Measurements from ENCODE around the gene DDX31.

DDX31 gene

GRCh38 chr9:132632413-132633129 is 37.2 kb downstream of the DDX31 start:
- FAIRE-seq, result no peak

DNA sequence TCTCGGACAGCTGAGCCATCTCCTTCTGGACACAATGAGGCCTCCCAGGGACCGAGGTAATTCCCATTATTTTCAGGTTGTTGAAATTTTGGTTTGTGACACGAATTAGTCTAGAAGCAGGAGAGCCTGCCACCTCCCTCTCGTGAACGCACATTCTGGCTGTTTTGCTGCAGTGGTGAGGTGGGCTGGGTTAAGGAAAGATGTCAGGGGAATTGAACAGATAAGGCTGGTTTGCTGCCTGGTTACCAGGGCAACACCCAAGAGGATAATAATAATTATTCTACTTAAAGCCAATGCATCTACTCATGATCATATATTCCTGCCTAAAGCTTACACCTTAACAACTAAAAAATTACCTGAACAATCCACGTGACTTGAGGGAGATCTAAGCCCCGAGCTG is 38.1 kb downstream of the DDX31 start:
- FAIRE-seq, result no peak

GRCh38 chr9:132631280-132631679 is 38.5 kb downstream of the DDX31 start:
- no peak for FAIRE-seq

DNA sequence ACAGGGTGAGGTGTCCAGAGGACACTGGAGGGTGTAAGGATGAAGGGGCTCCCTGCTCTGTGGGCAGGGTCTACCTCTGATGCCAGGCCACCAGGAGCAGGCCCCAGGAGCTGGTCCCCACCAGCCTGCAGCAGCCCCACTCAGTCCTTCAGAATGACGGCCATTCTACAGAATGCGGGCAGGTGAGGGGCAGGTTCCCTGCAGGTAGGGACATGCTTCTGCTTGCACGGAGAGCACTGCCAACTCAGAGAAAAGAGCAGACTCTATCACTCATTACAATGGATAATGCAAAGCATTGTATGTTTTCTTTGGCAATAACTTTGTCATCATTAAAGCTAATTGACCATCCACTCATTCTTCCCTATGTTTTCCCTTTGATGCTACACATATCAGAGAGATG is 39.0 kb downstream of the DDX31 start:
- no peak for FAIRE-seq

GRCh38 chr9:132630116-132630515 is 39.7 kb downstream of the DDX31 start:
- no peak for FAIRE-seq

GRCh38 chr9:132628746-132629145 is 41.0 kb downstream of the DDX31 start:
- FAIRE-seq, result no peak

GRCh38 chr9:132627594-132627993 is 42.2 kb downstream of the DDX31 start:
- no peak for FAIRE-seq

- FAIRE-seq, result no peak
These were observed 42.7 kb downstream of the DDX31 start for GRCh38 chr9:132627106-132627505.

DNA sequence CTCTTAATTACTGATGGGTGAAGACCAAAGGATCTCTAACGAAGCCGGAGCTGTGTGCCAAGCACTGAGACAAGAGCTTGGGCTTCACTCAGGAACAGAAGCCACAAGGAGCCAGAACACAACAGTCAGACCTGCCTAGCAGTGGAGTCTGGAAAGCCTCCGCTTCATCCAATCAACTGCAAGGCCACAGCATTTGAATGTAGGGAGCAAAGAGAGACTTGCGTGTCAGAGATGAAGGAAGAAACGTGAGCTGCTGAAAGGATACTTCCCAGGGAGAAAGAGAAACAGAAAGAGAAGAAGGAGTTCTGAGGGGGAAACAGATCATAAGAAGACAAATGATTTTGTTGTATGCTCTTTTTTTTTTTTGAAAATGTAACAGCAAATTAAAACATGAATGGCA is 43.5 kb downstream of the DDX31 start:
- FAIRE-seq, result no peak

DNA sequence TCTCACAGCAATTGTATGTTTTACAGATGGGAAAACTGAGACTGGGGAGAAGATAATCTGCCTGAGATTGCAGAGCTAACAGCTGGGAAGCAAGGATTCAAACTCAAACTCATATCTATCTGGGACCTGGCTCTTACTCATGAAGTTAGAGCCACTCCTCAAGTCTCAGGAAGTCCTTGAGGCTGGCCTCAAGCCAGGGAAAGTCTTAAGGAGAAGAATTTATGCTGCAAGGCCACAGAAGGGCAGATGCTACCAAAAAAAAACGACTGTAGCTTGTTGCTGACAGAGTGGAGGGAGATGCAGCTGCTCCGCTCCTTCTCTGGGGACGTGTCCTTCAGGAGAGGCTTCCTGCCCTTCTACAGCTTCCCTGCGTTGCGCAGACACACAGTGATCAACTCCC is 47.6 kb downstream of the DDX31 start:
- no peak for FAIRE-seq

DNA sequence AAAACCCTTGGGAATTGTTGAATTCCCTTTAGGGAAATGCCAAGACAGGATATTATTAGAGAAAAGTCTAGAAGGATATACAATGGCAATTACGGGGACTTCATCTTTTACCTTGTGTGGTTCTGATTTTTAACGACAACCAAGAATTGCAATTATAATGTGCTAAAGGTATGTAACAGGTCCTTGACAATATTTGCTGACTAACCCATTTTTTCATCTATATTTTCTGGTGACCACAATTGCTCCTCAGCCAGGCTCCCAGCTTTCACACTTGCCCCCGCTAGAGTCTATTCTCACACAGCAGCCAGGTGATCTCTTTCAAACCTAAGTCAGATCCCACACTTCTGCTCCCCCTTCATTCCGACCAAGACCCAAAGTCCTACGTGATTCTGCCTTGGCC is 53.1 kb downstream of the DDX31 start:
- FAIRE-seq, result no peak

DNA sequence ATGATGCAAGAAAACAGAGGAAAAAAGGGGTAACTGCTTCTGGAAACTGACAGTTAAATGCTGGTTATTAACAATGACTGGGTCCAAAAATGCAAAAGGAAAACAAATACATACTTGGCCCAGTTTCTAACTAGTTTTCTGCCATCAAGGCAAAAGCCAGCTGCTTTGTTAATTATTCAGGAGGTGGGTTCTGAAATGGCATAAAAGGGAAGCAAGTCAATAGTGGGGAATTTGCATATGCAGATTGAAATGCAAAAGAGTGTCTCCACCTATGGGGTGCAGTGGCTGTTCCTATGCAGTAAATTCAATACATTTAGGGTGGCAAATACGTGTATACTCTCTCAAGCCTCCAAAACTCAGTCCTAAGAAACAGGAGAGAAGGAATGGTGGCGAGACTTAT is 54.0 kb downstream of the DDX31 start:
- no peak for FAIRE-seq

- no peak for FAIRE-seq
These were observed 55.5 kb downstream of the DDX31 start for GRCh38 chr9:132614324-132614723.

DNA sequence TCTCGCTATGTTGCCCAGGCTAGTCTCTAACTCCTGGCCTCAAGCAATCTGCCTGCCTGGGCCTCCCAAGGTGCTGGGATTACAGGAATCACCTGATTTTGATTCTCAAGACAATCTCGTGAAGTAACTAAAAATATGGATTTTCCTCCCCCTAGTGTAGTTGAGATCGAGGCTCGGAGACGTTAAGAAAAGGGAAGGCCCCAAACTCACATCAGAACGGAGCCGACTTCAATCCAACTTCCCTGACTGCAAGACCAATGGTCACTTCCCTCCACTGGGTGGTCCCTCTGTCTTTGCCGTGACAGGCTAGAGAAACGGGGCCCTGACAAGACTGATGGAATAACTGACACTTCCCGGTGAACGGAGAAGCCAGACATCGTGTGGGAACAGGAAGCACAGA is 59.1 kb downstream of the DDX31 start:
- FAIRE-seq, result no peak

DNA sequence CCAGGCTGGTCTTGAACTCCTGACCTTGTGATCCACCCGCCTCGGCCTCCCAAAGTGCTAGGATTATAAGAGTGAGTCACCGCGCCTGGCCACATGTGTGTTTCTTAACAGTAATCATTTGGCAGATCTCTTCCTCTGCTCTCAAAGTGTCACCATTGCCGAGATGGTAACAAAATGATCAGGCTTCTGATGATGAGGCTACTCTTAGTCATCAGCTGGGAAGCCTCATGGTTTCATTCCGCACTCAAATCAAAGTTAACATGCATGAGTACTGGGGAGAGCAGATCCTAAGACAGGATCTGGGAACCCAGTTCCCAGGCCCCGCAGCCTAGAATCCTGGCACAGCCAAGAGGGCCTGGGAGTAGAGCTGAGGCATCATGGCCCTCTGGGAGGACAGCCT is 60.0 kb downstream of the DDX31 start:
- no peak for FAIRE-seq

DNA sequence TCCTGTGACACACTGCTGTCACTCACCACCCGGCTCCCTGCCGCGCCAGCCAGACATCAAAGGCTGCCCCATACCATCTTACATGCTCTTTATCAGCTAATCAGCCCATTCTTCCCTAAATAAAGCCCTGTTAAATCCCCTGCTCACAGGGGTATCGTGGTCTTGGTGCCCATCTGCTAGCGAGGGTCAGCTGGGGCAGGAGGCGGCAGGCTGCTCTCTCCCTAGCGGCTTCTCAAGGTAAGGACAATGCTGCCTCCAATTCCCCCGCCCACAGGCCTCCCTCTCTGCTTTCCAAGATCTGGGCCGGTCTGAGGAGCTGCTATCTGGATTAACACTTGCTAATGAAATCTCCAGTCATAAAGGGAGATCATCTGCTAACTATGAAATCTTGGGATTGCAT is 60.6 kb downstream of the DDX31 start:
- FAIRE-seq, result no peak

DNA sequence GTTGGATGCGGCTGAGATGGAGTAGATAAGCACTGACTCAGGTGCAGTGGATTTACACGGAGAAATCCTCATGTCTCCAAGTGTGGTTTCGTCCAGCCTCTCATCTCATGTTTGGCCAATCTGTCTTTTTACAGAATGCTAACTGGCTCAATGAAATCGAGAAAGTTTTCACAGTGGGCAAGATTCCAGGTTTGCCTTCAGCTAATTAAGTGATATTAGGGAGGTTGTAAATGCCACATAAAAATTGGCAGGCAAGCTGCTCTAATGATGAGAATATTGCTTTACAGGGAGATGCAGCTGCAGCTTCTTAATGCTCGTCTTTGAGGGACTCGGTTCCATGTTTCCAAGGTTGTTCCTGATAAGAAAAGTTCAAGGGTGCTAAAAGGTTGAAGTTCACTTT is 63.7 kb downstream of the DDX31 start:
- FAIRE-seq, result no peak

- no peak for FAIRE-seq
These were observed 64.4 kb downstream of the DDX31 start for GRCh38 chr9:132605387-132605786.

DNA sequence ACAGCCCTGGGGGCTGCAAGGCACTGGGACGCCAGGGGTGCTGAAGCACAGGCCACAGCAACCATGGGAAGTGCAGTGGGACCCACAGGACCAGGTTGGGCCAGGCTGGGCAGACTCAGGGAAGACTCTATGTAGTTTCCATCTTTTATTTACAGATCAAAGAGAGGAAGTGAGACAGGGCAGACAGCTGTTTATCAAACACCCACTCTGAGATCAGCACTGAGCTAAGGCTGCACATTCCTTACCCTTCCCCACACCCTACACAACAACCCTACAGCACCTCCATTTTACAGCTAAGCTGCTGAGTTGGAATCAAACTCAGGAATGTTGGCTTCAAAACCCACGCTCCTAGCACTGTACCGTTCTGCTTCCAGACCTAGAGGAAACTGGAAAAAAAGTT is 67.6 kb downstream of the DDX31 start:
- FAIRE-seq, result no peak

GRCh38 chr9:132600326-132600984 is 69.3 kb downstream of the DDX31 start:
- FAIRE-seq, result no peak

GRCh38 chr9:132597073-132597775 is 72.6 kb downstream of the DDX31 start:
- no peak for FAIRE-seq

DNA sequence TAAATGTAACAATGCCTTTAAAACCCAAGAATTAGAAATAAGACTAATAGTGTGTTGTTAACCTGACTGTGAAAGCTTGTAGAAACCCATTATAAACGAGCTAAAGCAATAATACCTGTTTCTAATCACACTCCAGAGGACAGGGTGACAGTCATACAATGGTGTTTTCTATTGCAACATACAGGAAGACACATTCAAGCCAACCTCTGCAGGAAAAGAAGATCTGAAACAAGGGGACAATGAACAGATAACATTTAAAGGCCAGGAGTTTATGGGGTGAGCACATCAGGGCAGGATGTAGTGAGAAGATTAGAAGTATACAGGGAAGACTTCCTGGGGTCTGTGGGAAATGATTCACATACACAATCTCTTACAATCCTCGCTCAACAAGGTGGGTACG is 73.6 kb downstream of the DDX31 start:
- FAIRE-seq, result no peak

- FAIRE-seq, result no peak
These were observed 74.5 kb downstream of the DDX31 start for GRCh38 chr9:132595319-132595718.

DNA sequence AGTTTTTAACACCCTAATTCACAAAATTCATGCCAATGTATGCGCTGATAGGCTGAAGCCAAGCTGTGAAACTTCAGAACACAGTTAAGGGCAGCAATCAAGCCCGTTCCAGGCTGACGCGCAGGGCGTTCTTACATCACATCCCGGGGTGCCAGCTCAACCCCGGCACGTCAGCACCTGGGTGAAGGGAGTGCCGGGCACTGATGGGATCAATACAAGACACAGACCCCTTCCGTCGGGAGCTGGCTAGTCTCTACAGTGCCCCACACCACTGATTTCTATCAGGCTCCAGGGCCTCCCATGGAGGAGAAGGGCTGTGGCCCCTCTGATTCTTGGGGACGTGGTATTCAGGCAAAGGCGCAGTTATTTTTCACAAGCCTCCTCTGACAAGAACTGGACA is 75.4 kb downstream of the DDX31 start:
- no peak for FAIRE-seq

All from endometrium (tissue), 2 donors.